SHP77 (cell line): ENCODE data around the gene CMTM5.
A peak's percentile ranks its signal among the peaks of the same experiment; 100 is the strongest.

Source experiments
- DNase-seq, 2 experiments: peaks; one replicate each; lab custom pipeline; 2025; lab: John Stamatoyannopoulos, UW

Gene CMTM5, protein sequence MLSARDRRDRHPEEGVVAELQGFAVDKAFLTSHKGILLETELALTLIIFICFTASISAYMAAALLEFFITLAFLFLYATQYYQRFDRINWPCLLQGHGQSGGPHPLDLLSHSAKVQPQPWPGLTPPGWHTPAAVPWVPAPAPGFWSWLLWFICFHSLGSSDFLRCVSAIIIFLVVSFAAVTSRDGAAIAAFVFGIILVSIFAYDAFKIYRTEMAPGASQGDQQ

DNA sequence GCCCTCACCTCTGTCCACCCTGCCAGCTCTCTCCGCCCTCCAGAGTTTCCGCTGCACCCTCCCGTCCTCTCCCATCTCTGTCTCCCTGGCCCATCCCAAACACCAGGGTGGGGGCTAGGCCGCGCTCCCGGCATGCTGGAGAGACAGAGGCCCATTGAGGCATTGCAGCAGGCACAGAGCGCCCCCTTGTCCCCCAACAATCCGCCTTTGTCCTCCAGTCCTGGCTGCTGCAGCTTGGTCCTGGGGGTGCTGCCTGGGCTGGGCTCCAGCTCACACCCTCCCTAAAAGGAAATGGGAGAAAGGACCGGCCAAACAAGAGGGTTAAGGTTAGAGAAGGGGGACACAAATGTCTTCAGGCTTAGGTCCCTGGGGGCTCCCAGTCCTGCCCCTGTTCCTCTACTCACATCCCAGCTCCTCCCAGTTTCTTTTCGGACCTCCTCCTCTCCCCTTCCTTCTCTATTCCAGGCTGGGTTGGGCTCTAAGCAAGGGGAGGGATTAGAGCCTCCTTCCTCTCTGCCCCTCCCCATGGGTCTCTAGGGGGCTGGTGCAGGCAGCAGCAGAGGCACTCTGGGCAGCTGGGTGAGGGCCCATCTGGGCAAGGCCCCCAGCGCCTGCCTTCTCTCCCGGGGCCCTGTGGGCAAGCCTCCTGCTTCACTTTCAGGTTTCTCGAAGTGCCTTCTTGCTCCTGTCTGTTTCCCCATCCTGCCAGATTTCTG is at the start of gene CMTM5:
TSS of gene CMTM5 (plus strand) at position 565 of the 716 bp plus-strand sequence. CDS start 206 bp downstream, outside the sequence.
- no peak for DNase-seq

DNA sequence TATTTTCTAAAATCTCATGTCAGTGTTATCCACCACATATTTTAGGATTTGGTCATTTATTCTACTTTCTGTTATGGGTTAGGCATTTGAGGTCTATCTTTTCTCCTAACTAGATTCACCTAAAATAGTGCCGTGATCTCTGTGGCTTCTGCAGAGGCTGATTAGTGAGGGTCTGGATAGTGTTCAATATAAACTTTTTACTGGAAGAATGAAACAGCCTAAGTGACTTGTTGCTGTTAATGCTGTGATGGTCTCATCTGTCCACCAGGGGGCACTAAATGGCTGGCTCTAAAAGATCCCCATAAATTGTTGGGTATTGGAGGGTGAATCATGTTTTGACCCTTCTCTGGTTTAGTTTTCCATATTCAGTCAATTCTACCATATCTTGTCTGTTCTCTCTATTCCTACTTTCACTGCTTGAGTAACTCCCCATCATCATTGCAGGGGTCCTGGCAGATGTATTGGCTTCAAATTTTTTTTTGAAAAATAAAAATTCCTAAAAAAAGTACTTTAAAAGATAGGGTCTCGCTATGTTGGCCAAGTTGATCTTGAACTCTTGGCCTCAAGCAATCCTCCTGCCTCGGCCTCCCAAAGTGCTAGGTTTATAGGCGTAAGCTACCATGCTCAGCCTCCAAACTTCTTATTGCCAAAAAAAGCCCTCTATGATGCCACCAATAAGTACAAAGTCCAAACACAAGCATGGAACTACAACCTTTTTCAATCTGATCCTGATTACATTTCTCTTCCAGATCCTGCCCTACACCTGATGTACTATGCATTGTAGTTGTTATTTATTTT is 48.7 kb upstream of the CMTM5 start:
- peak; percentile 76 for DNase-seq

DNA sequence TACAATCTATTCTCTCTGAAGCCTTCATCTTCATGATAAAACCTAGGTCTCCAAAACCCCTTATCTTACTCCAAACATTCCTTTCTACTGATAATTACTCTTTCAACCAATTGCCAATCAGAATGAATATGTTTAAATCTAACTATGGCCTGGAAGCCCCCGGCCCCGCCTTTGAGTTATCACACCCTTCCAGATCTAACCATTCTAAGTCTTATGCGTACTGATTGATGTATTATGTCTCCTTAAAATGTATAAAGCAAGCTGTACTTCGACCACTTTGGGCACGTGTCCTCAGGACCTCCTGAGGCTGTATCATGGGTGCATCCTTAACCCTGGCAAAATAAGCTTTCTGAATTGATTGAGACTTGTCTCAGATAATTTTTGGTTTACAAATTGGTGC is 41.2 kb upstream of the CMTM5 start:
- no peak for DNase-seq

DNA sequence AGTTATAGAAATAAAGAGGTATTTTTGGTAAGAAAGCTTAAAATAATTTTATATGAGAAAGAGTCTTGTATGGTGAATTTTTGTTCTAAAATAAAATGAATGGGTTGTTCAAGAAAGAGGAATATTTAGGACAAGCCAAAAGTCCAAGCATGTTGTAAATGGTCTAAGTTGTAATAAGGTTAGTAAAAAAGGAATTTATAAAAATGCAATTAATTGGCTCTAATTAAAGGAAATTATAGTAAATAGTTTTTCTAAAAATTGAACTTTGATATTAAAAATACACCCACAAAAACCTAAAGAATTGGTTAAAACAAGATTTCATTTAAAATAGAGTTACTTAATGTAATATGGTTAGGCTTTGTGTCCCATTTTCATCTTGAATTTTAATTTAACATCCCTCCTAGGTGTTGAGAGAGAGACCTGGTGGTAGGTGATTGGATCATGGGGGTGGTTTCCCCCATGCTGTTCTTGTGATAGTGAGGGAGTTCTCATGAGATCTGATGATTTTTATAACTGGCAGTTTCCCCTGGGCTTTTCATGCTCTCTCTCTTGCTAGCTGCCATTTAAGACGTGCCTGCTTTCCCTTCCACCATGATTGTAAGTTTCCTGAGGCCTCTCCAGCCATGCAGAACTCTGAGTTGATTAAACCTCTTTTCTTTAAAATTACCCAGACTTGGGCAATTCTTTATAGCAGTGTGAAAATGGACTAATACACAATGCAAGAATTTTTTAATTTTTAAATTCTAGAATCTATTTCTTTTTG is 37.2 kb upstream of the CMTM5 start:
- DNase-seq = no peak

DNA sequence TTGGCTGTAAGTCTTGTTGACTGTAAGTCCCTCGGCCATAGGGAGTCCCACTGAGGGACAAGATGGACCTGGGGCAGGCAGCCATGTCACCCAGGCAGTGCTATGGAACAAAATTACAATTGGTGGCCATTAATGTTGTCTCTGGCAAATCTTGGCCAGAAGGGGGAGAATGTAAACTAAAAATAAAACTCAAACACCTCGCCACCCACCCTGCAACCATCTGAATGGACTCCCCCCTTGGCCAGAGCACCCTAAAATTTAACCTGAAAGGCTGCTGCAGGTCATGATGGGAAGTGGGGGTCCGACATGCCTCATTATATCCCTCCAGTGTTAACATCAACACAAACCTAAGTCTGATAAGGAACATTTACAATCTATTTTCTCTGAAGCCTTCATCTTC is 32.4 kb upstream of the CMTM5 start:
- no peak for DNase-seq

DNA sequence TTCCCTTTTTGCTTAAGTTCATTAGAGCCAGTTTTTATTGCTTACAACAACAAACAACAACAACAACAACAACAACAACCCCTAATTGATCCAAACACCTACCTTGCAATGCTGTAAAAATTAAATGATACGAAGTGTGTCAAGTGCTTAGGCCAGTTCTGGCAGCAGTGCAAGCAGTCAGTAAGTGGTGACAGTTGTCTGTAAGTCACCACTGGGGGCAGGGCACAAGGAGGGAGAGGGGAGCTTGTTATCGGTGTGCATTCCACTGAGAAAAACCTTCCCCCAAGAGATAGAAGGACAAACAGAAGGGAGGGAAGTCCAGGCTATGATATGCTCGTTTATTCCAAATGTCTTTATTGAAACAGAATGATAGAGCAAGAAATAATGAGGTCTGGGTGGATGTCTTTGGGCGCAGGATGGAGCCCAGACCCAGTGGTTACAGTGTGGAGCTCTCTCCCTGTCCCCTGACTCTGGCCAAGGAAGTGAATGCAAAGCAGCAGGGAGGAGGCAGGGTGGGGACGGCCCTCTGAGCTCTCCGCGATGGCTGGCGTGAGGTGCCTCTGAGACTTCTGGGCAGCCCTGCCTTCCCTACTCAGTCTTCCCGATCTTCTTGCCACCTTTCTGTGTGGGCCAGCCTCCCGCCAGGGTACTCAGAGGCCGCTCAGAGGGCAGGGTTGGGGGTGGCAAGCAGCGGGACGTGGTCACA is 30.7 kb upstream of the CMTM5 start:
- DNase-seq = no peak

DNA sequence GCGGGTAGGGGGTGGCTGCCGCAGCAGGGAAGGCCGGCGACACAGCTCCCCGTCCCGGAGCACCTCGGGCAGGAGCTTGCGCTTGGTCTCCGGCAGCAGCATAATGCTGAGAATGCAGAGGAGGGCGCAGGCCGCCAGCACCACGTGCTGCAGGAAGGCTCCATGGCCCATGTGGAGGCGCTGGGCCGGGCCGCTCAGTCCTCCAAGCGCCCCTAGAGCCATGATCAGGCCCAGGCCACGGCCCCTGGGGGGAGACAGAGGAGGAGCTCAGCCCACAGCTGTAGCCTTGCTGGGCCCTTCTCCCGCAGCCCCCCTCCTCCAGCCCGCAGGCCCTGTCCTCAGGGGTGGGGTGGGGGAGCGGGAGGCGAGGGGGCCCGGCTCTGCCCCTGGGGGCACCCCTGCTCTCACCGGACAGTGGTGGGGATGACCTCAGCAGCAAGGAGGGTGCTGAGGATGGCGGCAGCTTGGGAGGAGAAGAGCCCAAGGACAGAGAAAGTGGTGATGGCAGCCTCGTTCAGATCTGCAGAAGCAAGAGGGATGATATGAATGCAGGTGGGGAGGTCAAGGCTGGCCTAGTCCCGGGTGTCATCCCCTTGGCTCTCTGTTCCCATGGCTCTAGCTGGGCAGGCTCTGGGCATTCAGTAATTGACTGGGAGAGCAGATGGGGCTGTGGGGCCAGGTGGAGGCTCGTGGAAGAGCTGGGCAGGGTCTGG is 30.0 kb upstream of the CMTM5 start:
- DNase-seq = no peak

DNA sequence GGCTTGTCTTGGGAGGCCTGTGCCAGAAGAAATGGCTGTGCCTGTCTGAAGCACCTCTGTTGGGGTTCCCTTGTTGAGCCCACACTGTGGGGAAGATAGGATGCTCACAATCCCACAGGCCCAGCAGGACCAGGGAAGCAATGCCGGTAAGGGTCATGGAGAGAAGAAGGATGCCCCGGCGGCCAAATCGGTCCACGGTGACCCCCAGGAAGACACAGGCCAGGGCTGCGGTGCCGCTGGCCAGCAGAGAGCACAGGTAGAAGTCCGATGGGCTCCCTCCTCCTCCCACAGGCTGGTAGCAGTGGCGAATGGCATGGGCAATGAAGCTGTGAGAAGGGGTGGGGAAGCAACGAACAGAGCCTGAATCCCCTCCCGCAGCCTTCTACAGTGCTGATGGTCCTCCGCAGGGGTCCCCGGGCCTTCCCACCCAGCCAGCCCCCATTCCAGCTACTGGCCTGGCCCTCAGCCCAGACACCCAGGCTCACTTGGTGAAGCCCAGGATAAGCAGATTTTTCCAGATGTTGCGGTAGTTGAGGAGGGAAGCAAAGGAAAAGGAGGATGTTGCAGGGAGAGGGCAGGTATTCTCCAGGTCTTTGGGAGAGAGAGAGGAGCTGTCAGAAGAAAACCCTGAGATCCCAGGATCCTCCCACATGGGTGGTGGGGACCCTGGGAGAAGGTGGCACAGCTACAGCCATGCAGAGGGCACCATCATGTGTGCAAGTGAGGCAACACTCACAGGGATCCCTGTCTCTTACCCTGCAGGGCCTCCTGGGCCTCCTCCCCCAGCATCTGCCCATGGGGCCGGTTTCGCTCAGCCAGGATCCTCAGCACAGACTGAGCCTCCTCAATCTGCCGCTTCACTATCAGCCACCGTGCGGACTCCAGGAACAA is 29.2 kb upstream of the CMTM5 start:
- no peak for DNase-seq

DNA sequence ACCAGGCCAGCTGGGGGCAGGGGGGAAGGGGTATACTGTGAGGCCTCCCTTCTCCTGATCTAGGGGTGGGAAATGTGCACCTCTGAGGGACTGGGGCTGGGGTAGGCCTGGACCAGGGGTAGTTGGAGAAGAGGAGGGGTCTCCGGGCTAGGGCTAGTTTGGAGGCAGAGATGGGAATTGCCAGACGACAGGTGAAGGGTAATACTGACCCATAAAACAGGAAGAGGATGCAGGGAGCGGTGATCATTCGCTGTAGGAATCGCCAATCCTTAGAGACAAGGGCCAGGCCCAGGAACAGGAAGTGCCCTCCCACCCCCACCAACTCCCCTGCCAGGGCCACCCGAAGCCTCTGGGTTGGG is 28.6 kb upstream of the CMTM5 start:
- no peak for DNase-seq

DNA sequence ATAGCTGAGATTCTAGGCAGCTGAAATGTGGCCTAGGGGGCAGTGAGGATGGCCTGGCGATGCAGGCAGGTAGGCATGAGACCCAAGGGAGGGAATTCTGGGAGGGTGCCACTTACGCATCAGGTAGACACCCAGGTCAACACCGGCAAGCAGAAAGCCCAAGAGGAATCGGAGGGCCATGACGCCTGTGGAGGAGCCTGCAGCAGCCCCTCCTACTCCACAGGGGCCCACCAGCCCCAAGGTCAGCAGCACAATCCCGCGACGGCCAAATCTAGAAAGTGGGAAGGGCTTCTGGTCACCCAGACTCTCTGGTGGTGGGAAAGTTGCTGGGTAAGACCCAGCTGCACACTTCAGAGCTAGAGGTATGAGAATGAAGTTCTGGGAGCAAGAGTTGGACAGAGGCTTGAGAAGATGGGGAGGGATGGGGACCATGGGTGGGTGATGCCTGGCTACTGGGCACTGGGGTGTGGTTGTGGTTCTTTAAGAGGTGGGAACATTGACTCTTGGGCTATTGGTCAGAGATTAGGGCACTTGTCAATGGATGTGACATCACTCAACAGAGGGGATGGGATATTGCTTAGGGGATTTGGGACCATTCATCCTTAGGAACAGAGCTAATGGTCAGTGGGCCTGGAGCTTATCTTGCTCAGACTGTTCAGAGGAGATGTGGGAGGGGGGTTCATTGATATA is 27.5 kb upstream of the CMTM5 start:
- no peak for DNase-seq

DNA sequence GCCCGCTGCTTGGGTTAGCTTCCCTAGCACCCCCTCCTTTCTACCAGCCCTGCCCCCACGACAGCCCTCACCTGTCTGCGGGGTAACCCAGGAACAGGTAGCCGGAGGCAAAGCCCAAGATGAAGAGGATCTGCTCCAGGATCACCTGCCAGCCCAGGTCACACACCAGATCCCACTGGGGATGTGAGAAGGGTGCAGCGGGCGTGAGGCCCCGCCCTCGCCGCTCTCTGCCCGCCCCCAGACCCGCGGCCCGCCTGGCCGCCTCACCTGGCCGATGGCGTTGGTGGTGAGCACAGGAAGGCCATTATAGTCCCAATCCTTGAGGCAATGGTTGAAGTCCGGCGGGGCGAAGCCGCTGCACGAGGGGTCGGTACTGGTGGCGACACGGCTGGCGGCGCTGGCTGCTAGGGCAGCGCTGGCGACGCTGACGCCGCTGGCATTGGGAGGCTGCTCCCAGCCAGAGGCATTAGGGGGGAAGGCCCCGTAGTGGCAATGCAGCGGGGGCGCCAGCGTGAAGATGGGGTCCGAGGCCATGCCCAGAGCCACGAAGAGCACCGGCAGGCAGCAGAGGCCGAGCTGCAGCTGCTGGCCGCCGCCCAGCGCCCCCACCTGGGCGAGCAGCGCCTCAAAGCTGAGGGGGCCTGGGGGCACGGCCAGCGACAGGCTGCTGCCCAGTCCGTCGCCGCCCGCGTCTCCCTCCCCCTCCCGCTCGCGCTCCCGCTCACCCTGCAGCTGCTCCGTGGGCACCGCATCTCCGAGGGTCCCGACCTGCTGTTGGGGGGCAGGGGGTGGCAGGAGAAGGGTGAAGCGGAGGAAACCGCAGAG is 25.0 kb upstream of the CMTM5 start:
- no peak for DNase-seq

DNA sequence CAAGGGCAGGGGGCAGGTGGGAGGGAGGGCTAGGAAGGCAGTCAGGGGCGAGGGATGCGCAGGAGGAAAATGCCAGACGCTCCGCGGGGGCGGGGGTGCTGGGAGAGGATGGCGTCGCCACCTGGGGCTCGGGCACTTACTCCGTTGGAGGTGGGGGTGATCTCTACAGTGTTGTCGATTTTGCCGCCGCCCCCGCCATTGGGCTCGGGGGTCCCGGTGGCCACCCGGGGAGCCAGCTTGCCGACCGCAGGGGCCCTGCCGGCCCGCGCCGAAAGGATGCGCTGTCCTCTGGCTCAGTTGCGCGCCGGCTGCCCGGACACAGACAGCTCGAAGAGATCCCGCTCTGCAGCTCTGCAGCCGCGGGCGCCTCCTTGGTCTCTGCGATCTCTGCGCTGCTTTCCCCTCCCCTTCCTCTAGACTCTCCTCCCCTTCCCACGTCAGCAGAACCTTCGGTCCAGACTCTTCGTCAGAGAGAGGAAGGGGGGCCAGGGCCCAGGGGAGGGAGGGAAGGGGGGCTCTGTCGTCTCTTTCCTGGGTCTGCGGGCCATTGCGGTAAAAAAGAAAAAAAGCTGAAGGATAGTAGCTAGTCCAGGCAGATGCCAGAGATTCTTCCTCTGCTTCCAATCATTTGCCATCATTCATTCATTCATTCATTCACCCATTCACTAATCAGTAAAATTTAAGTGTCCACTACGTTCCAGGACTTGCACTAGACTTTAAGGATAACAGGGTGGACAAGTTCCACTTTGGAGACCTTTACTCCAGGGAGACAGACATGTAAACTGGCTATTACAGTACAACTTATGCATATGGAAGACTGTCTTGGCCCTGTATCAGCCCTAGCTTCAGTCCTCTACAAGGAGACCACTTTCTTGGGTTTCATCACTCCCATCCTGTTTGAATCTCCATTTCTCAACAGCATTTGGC is 24.1 kb upstream of the CMTM5 start, which contains the start of gene SLC22A17:
TSS of gene SLC22A17 (minus strand) at position 382 of the 927 bp plus-strand sequence.
- no peak for DNase-seq

DNA sequence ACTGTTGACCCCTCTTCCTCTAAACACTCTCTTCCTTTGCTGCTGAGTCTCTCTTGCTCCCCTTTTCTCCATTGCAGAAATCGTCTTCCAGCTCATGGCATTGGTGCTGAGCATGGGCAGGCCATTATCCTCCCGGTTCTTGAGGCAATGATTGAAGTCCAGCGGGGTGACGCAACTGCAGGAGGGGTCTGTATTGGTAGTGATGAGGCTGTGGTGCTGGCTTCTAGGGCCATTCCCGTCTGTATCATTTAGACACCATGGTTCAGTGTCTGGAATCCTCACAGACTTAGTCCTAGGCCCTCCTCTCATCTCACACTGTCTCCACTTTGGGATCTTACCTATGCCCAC is 23.4 kb upstream of the CMTM5 start:
- DNase-seq = no peak

DNA sequence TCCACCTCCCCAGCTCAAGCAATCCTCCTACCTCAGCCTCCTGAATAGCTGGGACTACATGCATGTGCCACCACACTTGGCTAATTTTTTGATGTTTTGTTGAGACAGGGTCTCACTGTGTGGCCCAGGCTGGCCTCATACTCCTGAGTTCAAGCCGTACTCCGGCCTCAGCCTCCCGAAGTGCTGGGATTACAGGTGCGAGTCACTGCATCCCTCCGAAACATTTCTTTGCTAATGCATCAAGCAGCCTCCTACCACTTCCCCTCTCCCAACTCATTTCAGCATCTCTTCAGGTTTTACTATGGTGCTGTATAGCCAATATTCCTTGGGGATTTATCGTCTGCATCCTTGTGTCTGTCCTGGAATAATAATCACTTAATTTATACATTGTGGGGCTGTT is 21.9 kb upstream of the CMTM5 start:
- DNase-seq = no peak

DNA sequence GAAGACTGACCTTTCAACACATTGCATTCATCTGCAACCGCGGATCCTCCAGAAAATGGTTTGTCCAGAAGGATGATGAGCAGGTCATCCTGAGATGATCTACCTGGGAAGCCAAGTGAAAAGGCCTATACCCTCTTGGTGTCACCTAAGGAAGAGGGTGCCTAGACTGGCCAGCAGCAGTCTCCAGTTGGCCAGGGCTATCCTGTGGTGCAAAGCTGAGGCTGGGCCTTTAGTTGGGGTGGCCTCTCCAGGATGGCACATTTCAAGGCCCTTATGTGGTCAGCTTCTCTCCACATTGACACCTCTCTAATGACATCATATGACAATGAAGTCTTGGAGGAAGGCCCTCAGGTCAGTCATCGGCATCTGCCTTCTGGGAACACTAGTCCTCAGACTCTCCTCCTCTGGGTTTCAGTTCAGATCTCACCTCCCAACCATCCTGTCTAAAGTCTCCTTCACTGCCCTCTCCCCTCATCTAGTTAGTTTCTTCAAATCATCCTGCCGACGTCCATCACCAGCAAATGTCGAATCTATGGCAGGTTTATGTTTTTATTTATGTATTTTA is 20.9 kb upstream of the CMTM5 start:
- no peak for DNase-seq

DNA sequence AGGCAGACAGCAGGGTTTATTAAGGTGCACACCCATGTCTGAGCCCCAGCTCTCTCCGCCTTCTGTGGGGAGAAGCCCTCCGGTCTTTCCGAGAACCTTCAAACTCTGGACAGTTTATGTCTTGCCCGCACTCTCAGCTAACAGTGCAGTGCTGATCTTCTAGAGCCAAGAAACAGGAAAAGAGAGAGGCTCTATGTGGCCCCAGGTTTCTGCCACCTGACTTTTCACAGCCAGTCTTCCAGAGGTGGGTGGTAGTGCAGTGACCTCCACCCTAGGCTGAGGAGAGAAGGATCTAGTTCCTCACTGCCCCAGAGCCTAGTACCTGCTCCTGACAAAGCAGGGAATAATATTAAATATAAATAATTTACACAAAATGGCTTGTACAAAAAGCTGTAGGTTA is 20.2 kb upstream of the CMTM5 start:
- no peak for DNase-seq

DNA sequence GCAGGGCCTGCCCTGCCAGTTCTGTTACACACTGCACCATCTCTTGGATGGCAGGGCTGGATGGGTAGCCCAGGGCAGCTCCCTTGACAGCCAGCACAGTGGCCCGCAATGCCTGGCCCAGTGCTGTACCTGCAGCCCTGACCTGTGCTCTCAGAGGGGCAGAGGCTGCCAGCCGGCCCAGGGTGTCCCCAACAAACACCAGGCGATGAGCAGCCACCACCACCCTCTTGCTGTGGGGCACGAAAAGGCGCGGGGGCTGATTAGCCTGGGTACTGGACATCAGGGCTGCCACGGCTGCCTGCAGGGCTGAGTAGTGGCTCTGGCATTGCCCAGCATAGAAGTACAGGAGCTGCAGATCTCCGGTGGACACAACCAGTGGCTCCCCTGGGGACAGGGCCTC is 19.6 kb upstream of the CMTM5 start:
- no peak for DNase-seq
